HCT116 (cell line): ENCODE data around the gene CLEC11A.

ENCODE experiments used
- POLR2A ChIP-seq: IDR thresholded peaks from 2 replicates; pipeline ENCODE4 v1.7.0; 2011; ENCODE audit warnings: borderline replicate concordance; ENCODE audit not compliant: insufficient read depth, insufficient read length; ENCODE audit errors: extremely low read depth
- POLR2AphosphoS5 ChIP-seq: IDR thresholded peaks from 2 replicates; pipeline ENCODE4 v1.6.1; 2011; ENCODE audit warnings: mild to moderate bottlenecking, low read depth, low read length, moderate library complexity
- RAD21 ChIP-seq: IDR thresholded peaks from 2 replicates; pipeline ENCODE4 v1.6.1; 2012; ENCODE audit warnings: low read depth, mild to moderate bottlenecking
- SIN3A ChIP-seq: IDR thresholded peaks from 2 replicates; pipeline ENCODE4 v1.6.1; 2012; ENCODE audit warnings: low read depth
- TCF7L2 ChIP-seq: IDR thresholded peaks from 2 replicates; pipeline ENCODE4 v1.7.0; 2011; ENCODE audit warnings: borderline replicate concordance, inconsistent platforms; ENCODE audit not compliant: insufficient read depth, insufficient read length; ENCODE audit errors: extremely low read depth
- YY1 ChIP-seq: IDR thresholded peaks from 2 replicates; pipeline ENCODE4 v1.6.1; 2011; ENCODE audit warnings: low read length, low read depth, moderate library complexity, mild to moderate bottlenecking; ENCODE audit not compliant: insufficient replicate concordance; ENCODE audit errors: extremely low read depth
- ZFX ChIP-seq: fragments of 450-650 bp; IDR thresholded peaks from 2 replicates; pipeline ENCODE4 v1.6.1; 2017
- ZNF274 ChIP-seq: fragments of 200-500 bp; sonication (Bioruptor generic); IDR thresholded peaks from 2 replicates; pipeline ENCODE4 v1.6.1; 2014; ENCODE audit warnings: mild to moderate bottlenecking, low read depth, low read length, inconsistent platforms
- TF ChIP-seq, protein P1 (sequence below), 3 experiments: fragments of 200-600 bp in 1 of 3; sonication (generic) in 1 of 3; IDR thresholded peaks in 2 of 3; conservative IDR thresholded peaks in 1 of 3; 2 replicates each; pipeline ENCODE4 v1.5.1; 2012 to 2017; ENCODE audit warnings: low read depth in 2 of 3, low read length in 2 of 3, antibody characterized with exemption in 1 of 3, borderline replicate concordance in 1 of 3, control low read depth in 1 of 3, mild to moderate bottlenecking in 1 of 3, mixed read lengths in 1 of 3, mixed run types in 1 of 3, moderate library complexity in 1 of 3; ENCODE audit not compliant: insufficient read depth in 1 of 3
- TF ChIP-seq, protein P2 (sequence below): IDR thresholded peaks from 2 replicates; pipeline ENCODE4 v1.6.1; 2012; ENCODE audit warnings: low read depth

DNA sequence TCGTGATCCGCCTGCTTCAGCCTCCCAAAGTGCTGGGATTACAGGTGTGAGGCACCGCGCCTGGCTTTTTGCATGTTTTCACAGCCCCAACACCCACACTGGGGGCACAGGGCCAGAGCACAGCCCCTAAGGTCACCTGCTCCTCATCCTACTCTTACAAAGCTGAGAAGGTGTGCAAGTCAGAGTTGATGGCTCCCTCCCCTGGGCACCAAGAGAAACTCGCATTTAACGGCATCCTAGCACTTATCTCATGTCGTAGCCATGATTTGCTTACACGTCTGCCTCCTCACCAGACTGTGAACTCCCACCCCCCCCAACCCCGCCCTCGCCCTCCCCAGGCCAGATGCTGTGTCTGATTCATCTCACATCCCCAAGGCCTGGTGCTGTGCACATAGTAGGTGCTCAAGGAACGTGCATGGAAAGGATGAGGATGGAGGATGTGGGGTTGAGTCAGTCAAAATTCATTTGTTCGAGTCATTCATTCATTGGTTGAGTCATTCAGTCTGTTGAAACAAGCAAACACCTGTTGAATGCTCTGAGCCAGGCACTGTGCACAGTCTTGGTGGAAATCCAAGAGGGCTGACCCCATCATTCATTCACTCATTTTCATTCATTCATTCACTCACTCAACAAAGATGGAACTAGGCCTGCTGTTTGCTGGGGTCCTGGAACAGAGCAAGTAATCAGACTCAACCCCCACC lies 14.8 kb upstream of the CLEC11A start:
- TF ChIP-seq, protein P1, sequence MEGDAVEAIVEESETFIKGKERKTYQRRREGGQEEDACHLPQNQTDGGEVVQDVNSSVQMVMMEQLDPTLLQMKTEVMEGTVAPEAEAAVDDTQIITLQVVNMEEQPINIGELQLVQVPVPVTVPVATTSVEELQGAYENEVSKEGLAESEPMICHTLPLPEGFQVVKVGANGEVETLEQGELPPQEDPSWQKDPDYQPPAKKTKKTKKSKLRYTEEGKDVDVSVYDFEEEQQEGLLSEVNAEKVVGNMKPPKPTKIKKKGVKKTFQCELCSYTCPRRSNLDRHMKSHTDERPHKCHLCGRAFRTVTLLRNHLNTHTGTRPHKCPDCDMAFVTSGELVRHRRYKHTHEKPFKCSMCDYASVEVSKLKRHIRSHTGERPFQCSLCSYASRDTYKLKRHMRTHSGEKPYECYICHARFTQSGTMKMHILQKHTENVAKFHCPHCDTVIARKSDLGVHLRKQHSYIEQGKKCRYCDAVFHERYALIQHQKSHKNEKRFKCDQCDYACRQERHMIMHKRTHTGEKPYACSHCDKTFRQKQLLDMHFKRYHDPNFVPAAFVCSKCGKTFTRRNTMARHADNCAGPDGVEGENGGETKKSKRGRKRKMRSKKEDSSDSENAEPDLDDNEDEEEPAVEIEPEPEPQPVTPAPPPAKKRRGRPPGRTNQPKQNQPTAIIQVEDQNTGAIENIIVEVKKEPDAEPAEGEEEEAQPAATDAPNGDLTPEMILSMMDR (IDR thresholded peaks at IDR 0.05 in 2 of 3, conservative IDR thresholded peaks at IDR 0.05 in 1 of 3; ENCODE audit: borderline replicate concordance in 1 of 3, insufficient read depth in 1 of 3, low read depth in 2 of 3, low read length in 2 of 3): no peak
- TF ChIP-seq RAD21: no peak
- no peak for TF ChIP-seq YY1
- no peak for TF ChIP-seq POLR2A
- TF ChIP-seq SIN3A: no peak
- no peak for TF ChIP-seq ZNF274
- no peak for TF ChIP-seq POLR2AphosphoS5
- TF ChIP-seq, protein P2, sequence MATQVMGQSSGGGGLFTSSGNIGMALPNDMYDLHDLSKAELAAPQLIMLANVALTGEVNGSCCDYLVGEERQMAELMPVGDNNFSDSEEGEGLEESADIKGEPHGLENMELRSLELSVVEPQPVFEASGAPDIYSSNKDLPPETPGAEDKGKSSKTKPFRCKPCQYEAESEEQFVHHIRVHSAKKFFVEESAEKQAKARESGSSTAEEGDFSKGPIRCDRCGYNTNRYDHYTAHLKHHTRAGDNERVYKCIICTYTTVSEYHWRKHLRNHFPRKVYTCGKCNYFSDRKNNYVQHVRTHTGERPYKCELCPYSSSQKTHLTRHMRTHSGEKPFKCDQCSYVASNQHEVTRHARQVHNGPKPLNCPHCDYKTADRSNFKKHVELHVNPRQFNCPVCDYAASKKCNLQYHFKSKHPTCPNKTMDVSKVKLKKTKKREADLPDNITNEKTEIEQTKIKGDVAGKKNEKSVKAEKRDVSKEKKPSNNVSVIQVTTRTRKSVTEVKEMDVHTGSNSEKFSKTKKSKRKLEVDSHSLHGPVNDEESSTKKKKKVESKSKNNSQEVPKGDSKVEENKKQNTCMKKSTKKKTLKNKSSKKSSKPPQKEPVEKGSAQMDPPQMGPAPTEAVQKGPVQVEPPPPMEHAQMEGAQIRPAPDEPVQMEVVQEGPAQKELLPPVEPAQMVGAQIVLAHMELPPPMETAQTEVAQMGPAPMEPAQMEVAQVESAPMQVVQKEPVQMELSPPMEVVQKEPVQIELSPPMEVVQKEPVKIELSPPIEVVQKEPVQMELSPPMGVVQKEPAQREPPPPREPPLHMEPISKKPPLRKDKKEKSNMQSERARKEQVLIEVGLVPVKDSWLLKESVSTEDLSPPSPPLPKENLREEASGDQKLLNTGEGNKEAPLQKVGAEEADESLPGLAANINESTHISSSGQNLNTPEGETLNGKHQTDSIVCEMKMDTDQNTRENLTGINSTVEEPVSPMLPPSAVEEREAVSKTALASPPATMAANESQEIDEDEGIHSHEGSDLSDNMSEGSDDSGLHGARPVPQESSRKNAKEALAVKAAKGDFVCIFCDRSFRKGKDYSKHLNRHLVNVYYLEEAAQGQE: no peak
- no peak for TF ChIP-seq ZFX
- no peak for TF ChIP-seq TCF7L2
